ENCODE data around the gene CNNM3.
"Not testable (repeated sequence)": the region's sequence is repeated elsewhere in the genome, so short reads cannot be mapped to it uniquely, and the experiment has no call there.

CNNM3 gene

GRCh38 chr2:96816127-96816835, at the start of gene CNNM3:
Gene CNNM3, plus strand, starts transcription at chr2:96816268. Its CDS starts 10 bp downstream, at chr2:96816278.
- peak; percentile 91 for DNase-seq

GRCh38 chr2:96767135-96767871, 48.8 kb upstream of the CNNM3 start:
- no peak for DNase-seq

- DNase-seq: no peak
Measured at GRCh38 chr2:96768083-96768561, 47.9 kb upstream of the CNNM3 start.

GRCh38 chr2:96769814-96770213, 46.3 kb upstream of the CNNM3 start:
- no peak for DNase-seq

- no peak for DNase-seq
Measured at GRCh38 chr2:96770442-96771202, 45.4 kb upstream of the CNNM3 start.

- no peak for DNase-seq
Measured at GRCh38 chr2:96771796-96772618, 44.1 kb upstream of the CNNM3 start.

- no peak for DNase-seq
Measured at GRCh38 chr2:96772903-96773671, 43.0 kb upstream of the CNNM3 start.

- DNase-seq: peak; percentile 39
Measured at GRCh38 chr2:96773922-96774321, 42.1 kb upstream of the CNNM3 start.

- no peak for DNase-seq
Measured at GRCh38 chr2:96775160-96775559, 40.9 kb upstream of the CNNM3 start.

GRCh38 chr2:96783388-96783787, 32.7 kb upstream of the CNNM3 start:
- DNase-seq: no peak

- DNase-seq: no peak
Measured at GRCh38 chr2:96787411-96787810, 28.7 kb upstream of the CNNM3 start.

- no peak for DNase-seq
Measured at GRCh38 chr2:96788442-96789244, 27.4 kb upstream of the CNNM3 start.

GRCh38 chr2:96789245-96789617, 26.8 kb upstream of the CNNM3 start:
- DNase-seq: no peak

- no peak for DNase-seq
Measured at GRCh38 chr2:96792772-96793749, 23.0 kb upstream of the CNNM3 start.

- no peak for DNase-seq
Measured at GRCh38 chr2:96795076-96795475, 21.0 kb upstream of the CNNM3 start.

- DNase-seq: not testable (repeated sequence)
Measured at GRCh38 chr2:96796497-96796896, 19.6 kb upstream of the CNNM3 start.

GRCh38 chr2:96797066-96797625, 18.9 kb upstream of the CNNM3 start:
- no peak for DNase-seq

GRCh38 chr2:96798733-96799622, 17.1 kb upstream of the CNNM3 start:
- DNase-seq: no peak
